K562 (cell line): ENCODE measurements around the gene SLC19A1. TPM values are rescaled to one million over a fixed set of nuclear protein-coding genes. Genes with fewer than 3 reads are reported as not detected.

ENCODE experiments used
- ATAC-seq: fragments of 200-7000 bp; cut with Tn5 transposase; 3 replicates; pipeline ENCODE4 v1.9.1; 2020; ENCODE audit warnings: moderate library complexity
- BruUV-seq: library from RNA; stranded (reverse); fragments of 400-500 nt; replicated peaks from 2 replicates; lab custom pipeline; 2021; lab: Mats Ljungman, UMichigan
- CTCF ChIA-PET: fragments of 300-600 bp; formaldehyde crosslinking; extraction: SDS; loops from one replicate; lab custom pipeline; 2021; ENCODE audit warnings: low intra/inter-chr PET ratio; lab: Yijun Ruan, JAX
- POLR2A ChIA-PET: fragments of 300-600, 350-650 bp; sonication (Branson Sonifier 250); formaldehyde crosslinking; extraction: SDS; loops from one replicate; lab custom pipeline; 2021; ENCODE audit warnings: antibody characterized with exemption, inconsistent platforms; lab: Yijun Ruan, JAX
- DNase-seq, 4 experiments: peaks; one replicate each; pipeline versions ENCODE4 v3.0.0 to v3.0.0-alpha.2; 2011 to 2018; ENCODE audit warnings: low spot score in 3 of 4, mixed read lengths in 3 of 4; ENCODE audit errors: extremely low read depth in 1 of 4
- FAIRE-seq: peaks from 2 replicates; lab custom pipeline; 2011; peaks lifted over from hg19 to GRCh38; lab: Jason Lieb, UNC
- H2AFZ ChIP-seq: 2 replicates; pipeline ENCODE4 v1.6.0; 2011; ENCODE audit warnings: low read depth, low read length, control low read depth, inconsistent platforms
- H3K27ac ChIP-seq: fragments of 200-600 bp; 3 replicates; pipeline ENCODE4 v1.8.0; 2011; ENCODE audit warnings: low read depth, mild to moderate bottlenecking, control low read depth, inconsistent platforms, low read length, moderate library complexity, mixed read lengths; ENCODE audit errors: extremely low read depth
- H3K27me3 ChIP-seq, 2 experiments: fragments of 300-600 bp in 1 of 2; 2 replicates in 1 of 2; 3 replicates in 1 of 2; pipeline versions ENCODE4 v1.6.0 to v1.8.0; 2011; ENCODE audit warnings: inconsistent platforms in 2 of 2, low read length in 2 of 2, mild to moderate bottlenecking in 1 of 2, mixed read lengths in 1 of 2, moderate library complexity in 1 of 2; ENCODE audit not compliant: control insufficient read depth in 2 of 2, insufficient read depth in 2 of 2
- H3K36me3 ChIP-seq: fragments of 300-600 bp; 3 replicates; pipeline ENCODE4 v1.8.0; 2011; ENCODE audit warnings: mild to moderate bottlenecking, low read length, inconsistent platforms; ENCODE audit not compliant: control insufficient read depth, insufficient read depth
- H3K4me1 ChIP-seq, 2 experiments: fragments of 200-600 bp in 1 of 2; replicated peaks in 1 of 2; 2 replicates in 1 of 2; 3 replicates in 1 of 2; pipeline versions ENCODE4 v1.5.1 to v1.8.0; 2011; ENCODE audit warnings: inconsistent platforms in 2 of 2, low read length in 2 of 2, mild to moderate bottlenecking in 1 of 2, mixed read lengths in 1 of 2, moderate library complexity in 1 of 2; ENCODE audit not compliant: control insufficient read depth in 2 of 2, insufficient read depth in 2 of 2
- H3K4me2 ChIP-seq: 2 replicates; pipeline ENCODE4 v1.6.1; 2011; ENCODE audit warnings: low read length, control low read depth, inconsistent platforms, mixed read lengths; ENCODE audit not compliant: insufficient read depth
- H3K4me3 ChIP-seq: fragments of 200-600 bp; sonication (generic), shearing (Covaris generic); 2 replicates; pipeline ENCODE4 v1.5.1; 2016; ENCODE audit warnings: control low read depth, inconsistent platforms
- H3K79me2 ChIP-seq: fragments of 200-600 bp; 3 replicates; pipeline ENCODE4 v1.8.0; 2011; ENCODE audit warnings: low read length, inconsistent platforms; ENCODE audit not compliant: control insufficient read depth, insufficient read depth
- H3K9ac ChIP-seq, 2 experiments: 2 replicates each; pipeline versions ENCODE4 v1.6.0 to v1.6.1; 2011; ENCODE audit warnings: low read depth in 2 of 2, low read length in 2 of 2, control low read depth in 1 of 2, inconsistent platforms in 1 of 2, mild to moderate bottlenecking in 1 of 2, mixed read lengths in 1 of 2; ENCODE audit not compliant: insufficient read depth in 1 of 2
- H3K9me1 ChIP-seq: one replicate; pipeline ENCODE4 v1.6.0; 2011; ENCODE audit warnings: inconsistent platforms, mild to moderate bottlenecking, low read length, moderate library complexity; ENCODE audit not compliant: control insufficient read depth, insufficient read depth
- H3K9me3 ChIP-seq: replicated peaks from 2 replicates; pipeline ENCODE4 v1.5.1; 2011; ENCODE audit warnings: low read depth, low read length, inconsistent platforms; ENCODE audit not compliant: control insufficient read depth, insufficient read depth
- H4K20me1 ChIP-seq: replicated peaks from 2 replicates; pipeline ENCODE4 v1.6.1; 2011; ENCODE audit warnings: low read length, inconsistent platforms, mixed read lengths; ENCODE audit not compliant: control insufficient read depth, insufficient read depth
- GTF2F1 ChIP-seq: IDR thresholded peaks from 2 replicates; pipeline ENCODE4 v1.6.1; 2011; ENCODE audit warnings: low read depth, low read length, improper control_type of control experiment
- THRA ChIP-seq: fragments of 450-650 bp; IDR thresholded peaks from 2 replicates; pipeline ENCODE4 v1.6.1; 2017; ENCODE audit warnings: mild to moderate bottlenecking, moderate library complexity
- ZBTB11 ChIP-seq, 3 experiments: fragments of 200-800 bp in 1 of 3; fragments of 250-450 bp in 1 of 3; fragments of 450-650 bp in 1 of 3; sonication (Bioruptor Pico) in 1 of 3; sonication (Bioruptor generic) in 1 of 3; formaldehyde crosslinking in 1 of 3; IDR thresholded peaks; 2 replicates each; pipeline versions ENCODE4 v1.6.1 to v1.8.0; 2016 to 2022; ENCODE audit warnings: mild to moderate bottlenecking in 2 of 3, missing genetic modification characterization in 2 of 3, missing compliant biosample characterization in 1 of 3, moderate library complexity in 1 of 3
- ZBTB33 ChIP-seq: sonication (generic); formaldehyde crosslinking; IDR thresholded peaks from 2 replicates; pipeline ENCODE4 v1.8.1; 2023; ENCODE audit warnings: mild to moderate bottlenecking, missing genetic modification reagents
- ZNF232 ChIP-seq: sonication (generic); formaldehyde crosslinking; IDR thresholded peaks from 2 replicates; pipeline ENCODE4 v1.8.0; 2022; ENCODE audit warnings: mild to moderate bottlenecking, missing genetic modification reagents
- WGBS: fragments of 100-300 bp; shearing (Covaris generic); methylation state at CpG from one replicate; pipeline ENCODE4 v1.1.6; 2016; ENCODE audit warnings: low coverage, mixed read lengths; ENCODE audit not compliant: insufficient coverage; ENCODE audit errors: missing lambda C conversion rate; 5-methylcytosine and 5-hydroxymethylcytosine counted together
- in situ Hi-C: fragments of 300-500 bp; cut with MboI; formaldehyde crosslinking; loops from 4 replicates; pipeline ENCODE4 v1.15.0; 2018; ENCODE audit warnings: inconsistent platforms, mixed read lengths
- intact Hi-C: fragments of 100-400 bp; cut with micrococcal nuclease; formaldehyde crosslinking; loops from 2 replicates; pipeline ENCODE4 v1.14.2; 2022
- polyA plus RNA-seq, 8 experiments: library from polyadenylated mRNA; depleted of rRNA in 4 of 8; stranded (reverse) in 5 of 8; unstranded in 3 of 8; fragments of >200 nt; fragmentation: Nextera tagmentation in 2 of 8; fragmentation: Illumina TruSeq in 1 of 8; extraction: Ambion mirVana in 2 of 8; extraction: Trizol in 1 of 8; gene quantifications; 2 replicates each; pipeline versions ENCODE4 v1.2.1 to v1.2.3, GENCODE V29; 2011 to 2014; ENCODE audit warnings: inconsistent platforms in 1 of 8, missing spikeins in 1 of 8
- total RNA-seq, 7 experiments: library from RNA; depleted of rRNA in 6 of 7; stranded (reverse); fragments of >200 nt in 6 of 7; fragmentation: Illumina TruSeq in 2 of 7; extraction: Trizol in 2 of 7; gene quantifications; 2 replicates each; pipeline versions ENCODE4 v1.2.1 to v1.2.3, GENCODE V29; 2011 to 2021; ENCODE audit warnings: low replicate concordance in 1 of 7

The SLC19A1 gene
- total and polyA plus RNA-seq, 9 of the 15 experiments (the other 6 are each of a cell fraction or from before 2014, with no cell fraction given) = 0.65 to 88.7 (median 12.0) TPM

GRCh38 chr21:45580181-45580575 lies 37.9 kb upstream of the SLC19A1 start:
- POLR2A ChIA-PET = no interaction called here
- H3K4me2 ChIP-seq = no peak overlapping the region
- FAIRE-seq (no peak), ATAC-seq (no peak), DNase-seq (no peak)
- H3K4me3 ChIP-seq = no peak overlapping the region
- 0 out of 2 replicates have a peak, but pooled peaks cover 6% of the 10 kb centered on the region for H4K20me1 ChIP-seq
- intact Hi-C loops (no loop called here), in situ Hi-C loops (no loop called here)
- WGBS = 4% methylated on average over 8 of the region's 8 CpGs
- CTCF ChIA-PET = interaction anchor here (0.6 kb wide), 1 partner anchor 30 kb away, joined by 3 read pairs; no protein-coding TSS in a partner anchor
- 0 out of 4 replicates have a peak overlapping the region, but pooled peaks of 1 of the 2 experiments have one; percentile 33 for H3K9ac ChIP-seq
- no peaks in the 10 kb centered on the region for H3K36me3 ChIP-seq
- BruUV-seq = no TSS peak
- no peak overlapping the region for H2AFZ ChIP-seq
- no peaks in the 10 kb centered on the region for H3K79me2 ChIP-seq
- no peak overlapping the region for H3K27ac ChIP-seq
- H3K27me3 ChIP-seq = peaks cover 40 to 64% of the 10 kb centered on the region in 2 experiments; a peak in 4 of 5 replicates
- H3K9me3 ChIP-seq = 0 out of 2 replicates have a peak, but pooled peaks cover 3% of the 10 kb centered on the region
- H3K4me1 ChIP-seq = peaks cover 2 to 25% of the 10 kb centered on the region in 2 experiments; a peak in 1 of 5 replicates
- H3K9me1 ChIP-seq = no peaks in the 10 kb centered on the region
- TF ChIP-seq THRA (no peak), GTF2F1 (no peak), ZBTB33 (CRISPR knock-in tag) (no peak), ZBTB11 (CRISPR knock-in tag; IDR thresholded peaks at IDR 0.05) (no peak), ZNF232 (CRISPR knock-in tag) (no peak)
